HG03558 (cell line): ENCODE data around the gene SND1.
"Not testable (repeated sequence)": the region's sequence is repeated elsewhere in the genome, so short reads cannot be mapped to it uniquely, and the experiment has no call there.

Experiments used
- ATAC-seq: cut with Tn5 transposase; IDR thresholded peaks from one replicate; pipeline ENCODE4 v1.9.1; 2021; ENCODE audit warnings: moderate number of reproducible peaks; ENCODE audit not compliant: unreplicated experiment; ENCODE audit errors: extremely low read depth

Gene SND1

GRCh38 chr7:127943541-127944521 is 291.8 kb downstream of the SND1 start:
- no peak for ATAC-seq

- no peak for ATAC-seq
Observed at GRCh38 chr7:127946111-127946510, 294.1 kb downstream of the SND1 start.

GRCh38 chr7:127946847-127947246 is 294.9 kb downstream of the SND1 start:
- no peak for ATAC-seq

GRCh38 chr7:127948312-127948711 is 296.3 kb downstream of the SND1 start:
- no peak for ATAC-seq

- ATAC-seq: no peak
Observed at GRCh38 chr7:127948930-127949329, 296.9 kb downstream of the SND1 start.

- no peak for ATAC-seq
Observed at GRCh38 chr7:127949769-127950222, 297.8 kb downstream of the SND1 start.

- ATAC-seq: no peak
Observed at GRCh38 chr7:127950233-127950935, 298.4 kb downstream of the SND1 start.

GRCh38 chr7:127953423-127954356 is 301.7 kb downstream of the SND1 start:
- ATAC-seq: no peak

- ATAC-seq: no peak
Observed at GRCh38 chr7:127954357-127954748, 302.4 kb downstream of the SND1 start.

- no peak for ATAC-seq
Observed at GRCh38 chr7:127955051-127955531, 303.1 kb downstream of the SND1 start.

GRCh38 chr7:127957886-127958285 is 305.9 kb downstream of the SND1 start:
- ATAC-seq: no peak

GRCh38 chr7:127959770-127960169 is 307.8 kb downstream of the SND1 start:
- ATAC-seq: no peak

GRCh38 chr7:127961786-127962453 is 309.9 kb downstream of the SND1 start:
- ATAC-seq: no peak

GRCh38 chr7:127962589-127963361 is 310.8 kb downstream of the SND1 start:
- ATAC-seq: no peak

- ATAC-seq: not testable (repeated sequence)
Observed at GRCh38 chr7:127963850-127964249, 311.9 kb downstream of the SND1 start.

GRCh38 chr7:127967281-127967680 is 315.3 kb downstream of the SND1 start:
- ATAC-seq: no peak

GRCh38 chr7:127968547-127968946 is 316.6 kb downstream of the SND1 start:
- no peak for ATAC-seq

- no peak for ATAC-seq
Observed at GRCh38 chr7:127973832-127974231, 321.8 kb downstream of the SND1 start.
